ENCODE measurements around the gene TAAR1. TPM values are rescaled to one million over a fixed set of nuclear protein-coding genes. Genes with fewer than 3 reads are reported as not detected.
"Not testable (repeated sequence)": the region's sequence is repeated elsewhere in the genome, so short reads cannot be mapped to it uniquely, and the experiment has no call there.

The TAAR1 gene
- total RNA-seq, 4 donors from 2014 or later: not detected

GRCh38 chr6:132648356-132648755, 10.6 kb downstream of the TAAR1 start:
- 33 to 53% methylated on average over 2 of the region's 2 CpGs for WGBS, 2 donors
- H3K27ac ChIP-seq: no peak overlapping the region
- no peak for TF ChIP-seq EP300 (IDR thresholded peaks at IDR 0.05)
- TF ChIP-seq POLR2A (IDR thresholded peaks at IDR 0.05): no peak
- TF ChIP-seq CTCF (IDR thresholded peaks at IDR 0.05): no peak

DNA sequence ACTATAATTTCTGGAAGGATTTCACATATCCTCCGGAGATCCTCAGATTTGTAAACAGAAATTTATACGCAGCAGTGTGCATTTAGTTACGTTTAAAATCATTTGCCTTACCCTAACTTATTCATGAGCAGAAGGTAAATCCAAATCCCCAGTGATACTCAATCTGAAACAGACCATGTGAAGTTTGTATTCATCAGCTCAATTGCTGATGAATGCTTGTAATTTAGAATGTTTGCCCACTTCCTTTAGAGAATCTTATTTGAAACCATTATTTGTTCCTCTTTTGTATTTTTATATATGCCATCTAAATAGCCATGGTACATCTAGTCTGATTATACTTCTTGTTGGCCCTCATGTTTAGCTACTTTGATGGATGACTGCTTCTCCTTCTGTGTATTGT, 15.4 kb downstream of the TAAR1 start:
- H3K4me3 ChIP-seq: no peak overlapping the region
- peaks cover 0 to 4% (median 0%) of the 10 kb centered on the region in 4 donors for H3K4me1 ChIP-seq
- H3K27ac ChIP-seq: no peak overlapping the region
- DNase-seq (ENCODE audit: low spot score in 2 of 2): no peak
- TF ChIP-seq CTCF (IDR thresholded peaks at IDR 0.05) (no peak), POLR2A (IDR thresholded peaks at IDR 0.05) (no peak), EP300 (IDR thresholded peaks at IDR 0.05) (no peak)
- WGBS, 2 donors: 69 to 73% methylated on average over 3 of the region's 3 CpGs
- H3K9me3 ChIP-seq: no peaks in the 10 kb centered on the region
- H3K36me3 ChIP-seq: no peaks in the 10 kb centered on the region
- H3K27me3 ChIP-seq: no peaks in the 10 kb centered on the region

More at GRCh38 chr6:132648356-132648755, 10.6 kb downstream of the TAAR1 start:
- H3K4me1 ChIP-seq: peaks cover 0 to 4% (median 0%) of the 10 kb centered on the region in 4 donors
- H3K27me3 ChIP-seq: no peaks in the 10 kb centered on the region
- no peaks in the 10 kb centered on the region for H3K36me3 ChIP-seq
- no peak for DNase-seq (ENCODE audit: low spot score in 2 of 2)
- H3K4me3 ChIP-seq: no peak overlapping the region
- no peaks in the 10 kb centered on the region for H3K9me3 ChIP-seq

DNA sequence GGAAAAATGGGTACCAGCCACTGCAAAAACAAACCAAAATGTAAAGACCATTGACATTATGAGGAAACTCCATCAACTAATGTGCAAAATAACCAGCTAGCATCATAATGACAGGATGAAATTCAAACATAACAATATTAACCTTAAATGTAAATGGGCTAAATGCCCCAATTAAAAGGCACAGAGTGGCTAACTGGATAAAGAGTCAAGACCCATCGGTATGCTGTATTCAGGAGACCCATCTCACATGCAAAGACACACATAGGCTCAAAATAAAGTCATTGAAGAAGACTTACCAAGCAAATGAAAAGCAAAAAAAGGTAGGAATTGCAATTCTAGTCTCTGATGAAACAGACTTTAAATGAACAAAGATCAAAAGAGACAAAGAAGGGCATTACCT, 21.8 kb downstream of the TAAR1 start:
- not testable (repeated sequence) for H3K4me1 ChIP-seq; H3K4me3 ChIP-seq; H3K36me3 ChIP-seq; H3K27ac ChIP-seq; DNase-seq (ENCODE audit: low spot score in 2 of 2); H3K9me3 ChIP-seq; H3K27me3 ChIP-seq
- 93 to 95% methylated on average over 1 of the region's 1 CpG for whole genome bisulfite sequencing, 2 donors

GRCh38 chr6:132635906-132636305, 23.1 kb downstream of the TAAR1 start:
- not testable (repeated sequence) for H3K27ac ChIP-seq; H3K27me3 ChIP-seq; H3K9me3 ChIP-seq; H3K4me3 ChIP-seq; H3K36me3 ChIP-seq; DNase-seq (ENCODE audit: low spot score in 2 of 2); H3K4me1 ChIP-seq
- WGBS, 2 donors: 92 to 93% methylated on average over 3 of the region's 3 CpGs

DNA sequence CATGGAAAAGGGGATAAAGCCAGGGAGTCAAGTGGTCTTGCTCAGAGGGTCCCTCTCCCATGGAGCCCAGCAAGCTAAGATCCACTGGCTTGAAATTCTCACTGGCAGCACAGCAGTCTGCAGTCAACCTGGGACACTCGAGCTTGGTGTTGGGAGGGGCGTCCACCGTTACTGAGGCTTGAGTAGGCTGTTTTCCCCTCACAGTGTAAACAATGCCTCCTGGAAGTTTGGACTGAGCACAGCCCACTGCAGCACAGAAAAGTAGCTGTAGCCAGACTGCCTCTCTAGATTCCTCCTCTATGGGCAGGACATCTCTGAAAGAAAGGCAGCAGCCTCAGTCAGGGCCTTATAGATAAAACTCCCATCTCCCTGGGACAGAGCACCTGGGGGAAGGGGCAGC, 23.7 kb downstream of the TAAR1 start:
- not testable (repeated sequence) for H3K9me3 ChIP-seq; H3K36me3 ChIP-seq; H3K4me1 ChIP-seq; H3K27me3 ChIP-seq; H3K27ac ChIP-seq; H3K4me3 ChIP-seq; DNase-seq (ENCODE audit: low spot score in 2 of 2)
- 35 to 44% methylated on average over 3 of the region's 3 CpGs for WGBS, 2 donors

DNA sequence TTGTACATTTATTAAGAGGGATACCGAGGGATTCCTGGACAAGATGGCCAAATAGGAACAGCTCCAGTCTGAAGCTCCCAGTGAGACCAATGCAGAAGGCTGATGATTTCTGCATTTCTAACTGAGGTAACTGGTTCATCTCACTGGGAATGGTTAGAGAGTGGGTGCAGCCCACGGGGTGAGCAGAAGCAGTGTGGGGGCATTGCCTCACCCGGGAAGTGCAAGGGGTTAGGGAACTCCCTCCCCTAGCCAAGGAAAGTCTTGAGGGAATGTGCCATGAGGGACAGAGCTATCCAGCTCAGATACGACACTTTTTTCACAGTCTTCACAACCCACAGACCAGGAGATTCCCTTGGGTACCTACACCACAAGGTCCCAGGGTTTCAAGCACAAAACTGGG, 24.2 kb downstream of the TAAR1 start:
- no peaks in the 10 kb centered on the region for H3K9me3 ChIP-seq
- WGBS, 2 donors: 61 to 71% methylated on average over 4 of the region's 4 CpGs
- no peak overlapping the region for H3K27ac ChIP-seq
- H3K36me3 ChIP-seq: no peaks in the 10 kb centered on the region
- DNase-seq (ENCODE audit: low spot score in 2 of 2): no peak
- TF ChIP-seq POLR2A (IDR thresholded peaks at IDR 0.05) (no peak), CTCF (IDR thresholded peaks at IDR 0.05) (no peak), EP300 (IDR thresholded peaks at IDR 0.05) (no peak)
- no peak overlapping the region for H3K4me3 ChIP-seq
- no peaks in the 10 kb centered on the region for H3K4me1 ChIP-seq
- no peaks in the 10 kb centered on the region for H3K27me3 ChIP-seq

GRCh38 chr6:132633362-132633761, 25.6 kb downstream of the TAAR1 start:
- 64 to 89% methylated on average over 2 of the region's 2 CpGs for WGBS, 2 donors
- no peak for DNase-seq (ENCODE audit: low spot score in 2 of 2)
- Histone ChIP-seq H3K27me3 (no peaks in the 10 kb centered on the region), H3K4me1 (no peaks in the 10 kb centered on the region), H3K27ac (no peak overlapping the region), H3K9me3 (no peaks in the 10 kb centered on the region), H3K4me3 (no peak overlapping the region), H3K36me3 (no peaks in the 10 kb centered on the region)
- no peak for TF ChIP-seq EP300 (IDR thresholded peaks at IDR 0.05)

All from tibial nerve (tissue), 4 donors.